HCT116 (cell line): ENCODE measurements around the gene RMRP.

Experiments
- JUND ChIP-seq: IDR thresholded peaks from 2 replicates; pipeline ENCODE4 v1.6.1; 2012
- POLR2A ChIP-seq: IDR thresholded peaks from 2 replicates; pipeline ENCODE4 v1.7.0; 2011; ENCODE audit warnings: borderline replicate concordance; ENCODE audit not compliant: insufficient read depth, insufficient read length; ENCODE audit errors: extremely low read depth
- POLR2AphosphoS5 ChIP-seq: IDR thresholded peaks from 2 replicates; pipeline ENCODE4 v1.6.1; 2011; ENCODE audit warnings: mild to moderate bottlenecking, low read depth, low read length, moderate library complexity
- SP1 ChIP-seq: IDR thresholded peaks from 2 replicates; pipeline ENCODE4 v1.6.1; 2012; ENCODE audit warnings: low read depth
- TF ChIP-seq, protein P1 (sequence below), 3 experiments: fragments of 200-600 bp in 1 of 3; sonication (generic) in 1 of 3; IDR thresholded peaks in 2 of 3; conservative IDR thresholded peaks in 1 of 3; 2 replicates each; pipeline ENCODE4 v1.5.1; 2012 to 2017; ENCODE audit warnings: low read depth in 2 of 3, low read length in 2 of 3, antibody characterized with exemption in 1 of 3, borderline replicate concordance in 1 of 3, control low read depth in 1 of 3, mild to moderate bottlenecking in 1 of 3, mixed read lengths in 1 of 3, mixed run types in 1 of 3, moderate library complexity in 1 of 3; ENCODE audit not compliant: insufficient read depth in 1 of 3

DNA sequence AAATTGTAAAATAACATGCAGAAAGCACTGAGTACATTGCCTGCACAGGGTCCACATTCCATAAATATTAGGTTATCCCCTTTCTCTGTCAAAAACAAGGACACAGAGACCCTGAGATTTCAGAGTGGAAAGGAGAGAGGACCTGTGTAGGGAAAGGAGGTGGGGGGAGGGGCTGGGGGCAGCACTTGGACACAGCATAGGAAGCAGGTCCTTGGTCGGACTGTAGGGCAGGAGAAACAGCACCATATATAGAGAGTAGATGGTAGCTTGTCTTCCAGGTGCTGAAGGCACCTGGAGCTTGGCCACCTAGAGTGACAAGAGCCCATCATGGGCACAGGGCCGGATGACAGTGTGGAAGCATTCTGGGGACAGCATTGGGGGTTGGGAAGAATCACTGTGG is 29.5 kb upstream of the RMRP start:
- TF ChIP-seq, protein P1, sequence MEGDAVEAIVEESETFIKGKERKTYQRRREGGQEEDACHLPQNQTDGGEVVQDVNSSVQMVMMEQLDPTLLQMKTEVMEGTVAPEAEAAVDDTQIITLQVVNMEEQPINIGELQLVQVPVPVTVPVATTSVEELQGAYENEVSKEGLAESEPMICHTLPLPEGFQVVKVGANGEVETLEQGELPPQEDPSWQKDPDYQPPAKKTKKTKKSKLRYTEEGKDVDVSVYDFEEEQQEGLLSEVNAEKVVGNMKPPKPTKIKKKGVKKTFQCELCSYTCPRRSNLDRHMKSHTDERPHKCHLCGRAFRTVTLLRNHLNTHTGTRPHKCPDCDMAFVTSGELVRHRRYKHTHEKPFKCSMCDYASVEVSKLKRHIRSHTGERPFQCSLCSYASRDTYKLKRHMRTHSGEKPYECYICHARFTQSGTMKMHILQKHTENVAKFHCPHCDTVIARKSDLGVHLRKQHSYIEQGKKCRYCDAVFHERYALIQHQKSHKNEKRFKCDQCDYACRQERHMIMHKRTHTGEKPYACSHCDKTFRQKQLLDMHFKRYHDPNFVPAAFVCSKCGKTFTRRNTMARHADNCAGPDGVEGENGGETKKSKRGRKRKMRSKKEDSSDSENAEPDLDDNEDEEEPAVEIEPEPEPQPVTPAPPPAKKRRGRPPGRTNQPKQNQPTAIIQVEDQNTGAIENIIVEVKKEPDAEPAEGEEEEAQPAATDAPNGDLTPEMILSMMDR (IDR thresholded peaks at IDR 0.05 in 2 of 3, conservative IDR thresholded peaks at IDR 0.05 in 1 of 3; ENCODE audit: borderline replicate concordance in 1 of 3, insufficient read depth in 1 of 3, low read depth in 2 of 3, low read length in 2 of 3): no peak
- TF ChIP-seq SP1: no peak
- TF ChIP-seq POLR2A: no peak
- no peak for TF ChIP-seq JUND
- no peak for TF ChIP-seq POLR2AphosphoS5
